ENCODE results near the gene CTNND1.

CTNND1 gene

DNA sequence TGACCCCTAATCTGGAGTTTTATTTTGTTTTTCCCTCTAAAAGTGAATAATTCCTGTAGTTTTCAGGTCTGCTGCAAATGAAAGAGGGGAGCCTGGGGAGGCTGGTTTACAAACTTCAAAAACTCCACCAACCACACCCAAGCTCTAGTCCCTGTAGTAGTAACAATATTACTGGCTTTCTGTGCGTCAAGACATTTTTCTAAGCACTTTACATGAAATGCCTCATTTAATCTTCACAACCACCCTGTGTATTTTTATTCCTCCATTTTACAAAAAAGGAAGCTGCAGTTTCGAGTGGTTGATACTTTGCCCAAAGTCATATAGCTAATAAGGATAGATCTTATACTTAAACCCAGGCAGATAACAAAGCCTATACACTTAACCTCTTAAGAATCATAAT lies 23.5 kb downstream of the CTNND1 start:
- DNase-seq: no peak
- in situ Hi-C loops (cut with HindIII; ENCODE audit: low pct_ligation_motif_present, low pct_unique_long_range_greater_than_20kb, low sequenced_read_pairs): no loop called here

DNA sequence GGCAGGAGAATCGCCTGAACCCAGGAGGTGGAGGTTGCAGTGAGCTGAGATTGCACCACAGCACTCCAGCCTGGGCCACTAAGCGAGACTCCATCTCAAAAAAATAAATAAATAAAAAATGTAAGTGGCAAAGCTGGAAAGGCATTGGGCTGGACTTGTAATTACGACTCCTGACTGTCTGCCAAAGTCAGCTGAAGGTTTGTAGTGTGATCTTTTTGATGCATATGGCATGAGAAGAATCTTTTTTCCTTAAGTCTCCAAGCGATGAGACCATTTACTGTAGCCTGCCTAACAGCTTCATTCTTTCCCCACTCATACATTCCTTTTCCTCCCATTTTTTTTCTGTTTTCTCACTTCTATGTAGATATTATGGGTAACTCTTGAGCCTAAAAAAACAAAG lies 24.8 kb downstream of the CTNND1 start:
- DNase-seq: no peak
- in situ Hi-C loops (cut with HindIII; ENCODE audit: low pct_ligation_motif_present, low pct_unique_long_range_greater_than_20kb, low sequenced_read_pairs): no loop called here

DNA sequence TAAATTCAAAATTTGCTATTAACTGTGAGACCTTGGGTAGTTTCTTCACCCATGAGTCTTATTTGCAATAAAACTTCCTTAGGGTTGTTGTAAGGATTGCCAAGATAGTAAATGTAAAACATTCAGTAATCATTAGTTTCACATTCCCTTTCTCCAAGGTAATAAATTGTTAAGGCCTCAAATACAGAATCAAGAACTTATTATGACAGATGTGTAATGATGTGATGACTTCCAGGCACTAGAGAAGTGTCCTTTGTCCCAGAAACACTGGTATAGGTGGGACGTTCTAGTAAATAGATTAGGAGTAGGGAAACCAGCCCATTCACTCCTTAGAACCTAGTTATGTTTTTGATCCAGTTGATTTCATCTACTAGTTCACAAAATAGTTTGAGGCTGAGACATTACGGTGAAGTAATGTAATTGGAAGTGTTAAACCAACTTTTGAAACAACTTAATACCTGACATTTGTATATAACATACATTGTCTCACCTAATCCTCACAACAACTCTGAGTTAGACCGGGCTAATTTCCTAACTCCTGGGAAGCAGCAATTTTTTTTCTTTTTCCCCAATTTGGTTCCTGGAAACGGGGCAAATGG lies 25.5 kb downstream of the CTNND1 start:
- in situ Hi-C loops (cut with HindIII; ENCODE audit: low pct_ligation_motif_present, low pct_unique_long_range_greater_than_20kb, low sequenced_read_pairs): no loop called here
- DNase-seq: no peak

DNA sequence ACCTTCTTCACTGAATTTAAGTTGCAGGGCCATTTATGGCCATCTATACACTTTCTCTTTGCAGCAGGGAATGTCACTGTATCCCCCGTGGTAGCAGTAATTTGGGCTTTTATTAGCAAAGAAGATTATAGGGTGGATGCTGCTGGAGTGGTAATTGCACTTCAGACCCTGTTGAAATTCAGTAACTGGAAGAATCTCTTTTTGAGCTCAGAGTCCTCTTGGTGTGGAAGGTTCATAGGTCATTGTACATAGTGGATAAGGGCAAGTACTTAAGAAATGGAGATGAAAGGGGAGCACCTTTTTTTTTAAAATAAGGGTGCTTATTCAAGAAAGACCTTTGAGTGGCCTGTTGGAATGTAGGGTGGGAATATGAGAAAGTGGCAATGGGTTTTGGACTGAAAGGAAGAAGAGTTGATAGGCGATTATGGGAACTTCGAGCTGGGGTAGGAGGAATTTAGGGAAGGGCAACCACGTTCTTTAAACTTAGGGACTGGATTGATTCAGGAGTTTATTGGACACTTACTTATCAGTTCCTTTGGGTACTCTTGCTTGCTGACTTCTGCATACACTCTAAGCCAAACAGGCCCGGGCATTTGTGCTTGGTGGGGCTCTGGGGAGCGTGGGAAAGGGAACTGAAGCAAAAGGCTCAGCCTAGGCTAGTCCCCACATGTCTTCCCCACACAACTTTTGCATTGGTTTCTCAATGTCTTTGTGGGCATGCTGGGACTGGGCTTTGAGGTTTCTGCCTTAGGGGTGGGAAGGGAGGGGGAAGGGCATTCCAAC lies 26.5 kb downstream of the CTNND1 start:
- no peak for DNase-seq
- in situ Hi-C loops (cut with HindIII; ENCODE audit: low pct_ligation_motif_present, low pct_unique_long_range_greater_than_20kb, low sequenced_read_pairs): no loop called here

DNA sequence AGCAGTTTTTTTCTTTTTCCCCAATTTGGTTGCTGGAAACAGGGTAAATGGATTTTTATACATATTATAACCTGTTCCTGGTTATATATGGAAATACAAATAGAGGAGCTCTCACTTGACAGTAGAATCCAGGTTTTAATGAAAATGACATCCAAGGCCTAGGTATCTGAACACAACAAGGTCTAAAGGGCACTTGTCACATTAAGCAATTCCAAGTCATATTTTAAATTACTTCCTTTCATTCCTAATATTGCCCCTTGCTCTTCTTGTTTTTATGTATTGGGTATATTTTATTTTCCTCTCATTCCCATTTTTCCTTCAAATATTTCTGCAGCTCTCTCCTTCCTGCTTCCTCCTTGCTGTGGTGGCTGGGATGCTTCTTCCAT lies 27.1 kb downstream of the CTNND1 start:
- in situ Hi-C loops (cut with HindIII; ENCODE audit: low pct_ligation_motif_present, low pct_unique_long_range_greater_than_20kb, low sequenced_read_pairs): no loop called here
- DNase-seq: no peak

DNA sequence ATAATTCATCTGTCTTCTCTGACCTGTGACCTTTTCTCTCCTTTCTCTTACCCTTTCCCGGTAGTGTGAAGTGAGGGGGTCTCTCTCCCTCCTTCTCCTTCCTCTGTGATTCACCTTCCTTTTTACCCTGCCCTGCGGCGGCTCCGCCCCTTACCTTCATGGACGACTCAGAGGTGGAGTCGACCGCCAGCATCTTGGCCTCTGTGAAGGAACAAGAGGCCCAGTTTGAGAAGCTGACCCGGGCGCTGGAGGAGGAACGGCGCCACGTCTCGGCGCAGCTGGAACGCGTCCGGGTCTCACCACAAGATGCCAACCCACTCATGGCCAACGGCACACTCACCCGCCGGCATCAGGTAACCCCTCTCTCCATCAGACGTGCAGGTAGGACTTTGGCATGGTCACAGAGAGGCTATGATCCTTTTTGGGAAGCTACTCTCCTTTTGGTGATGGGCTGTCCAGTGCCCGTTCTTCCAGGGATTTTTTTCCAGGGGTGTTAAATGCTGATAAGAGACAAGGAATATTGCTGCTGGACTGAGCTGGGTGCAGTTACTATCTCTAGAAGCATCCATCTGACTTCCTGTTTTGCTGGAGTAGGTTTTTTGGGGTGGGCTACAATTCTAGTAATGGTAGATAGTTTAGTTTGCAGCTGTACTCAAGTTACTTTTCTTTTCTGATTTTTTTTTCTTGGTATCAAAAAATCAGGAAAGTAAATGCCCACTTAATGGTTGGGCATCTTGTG lies 29.9 kb downstream of the CTNND1 start:
- in situ Hi-C loops (cut with HindIII; ENCODE audit: low pct_ligation_motif_present, low pct_unique_long_range_greater_than_20kb, low sequenced_read_pairs): no loop called here
- DNase-seq: no peak

DNA sequence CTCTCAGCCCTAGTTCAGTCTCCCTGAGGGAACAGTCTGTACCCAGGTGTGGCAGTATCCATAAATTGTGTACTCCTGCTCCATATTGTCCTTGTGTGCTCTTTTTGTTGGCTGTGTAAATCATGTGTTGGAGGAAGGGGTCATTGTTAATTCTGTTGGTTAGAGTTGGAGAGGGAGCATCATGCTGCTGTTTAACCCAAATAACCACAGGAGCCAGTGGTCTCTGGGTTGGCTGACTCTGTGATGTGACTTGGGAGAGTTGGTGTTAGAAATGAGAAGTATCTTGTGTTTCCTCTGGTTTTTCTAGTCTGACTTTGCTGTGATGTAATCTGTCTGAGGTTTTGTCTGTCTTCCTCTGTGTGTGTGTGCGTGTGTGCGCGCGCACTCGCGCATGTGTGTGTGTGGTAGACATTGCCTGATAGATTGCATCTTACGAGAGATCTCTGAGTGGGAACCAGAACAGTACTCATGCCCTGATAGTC lies 30.5 kb downstream of the CTNND1 start:
- no peak for DNase-seq
- in situ Hi-C loops (cut with HindIII; ENCODE audit: low pct_ligation_motif_present, low pct_unique_long_range_greater_than_20kb, low sequenced_read_pairs): no loop called here

DNA sequence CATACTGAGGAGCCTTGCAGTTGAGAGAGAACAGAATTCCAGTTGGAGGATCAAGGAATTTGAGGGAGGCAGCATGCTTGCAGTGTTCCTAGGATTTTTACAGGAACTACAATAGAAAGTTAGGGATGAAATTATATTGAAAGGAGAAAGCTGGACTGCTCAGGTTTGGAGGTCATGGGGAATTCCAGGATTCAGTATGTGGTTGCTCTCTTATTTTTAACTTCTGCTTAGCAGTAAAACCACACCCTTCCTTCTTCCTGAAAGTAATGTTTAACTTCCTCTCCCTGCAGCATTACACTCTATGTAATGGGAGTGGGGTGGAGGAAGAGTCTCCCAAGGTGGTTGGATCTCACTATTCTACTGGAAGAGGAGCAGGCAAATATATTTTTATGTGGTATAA lies 31.3 kb downstream of the CTNND1 start:
- DNase-seq: peak; percentile 48
- in situ Hi-C loops (cut with HindIII; ENCODE audit: low pct_ligation_motif_present, low pct_unique_long_range_greater_than_20kb, low sequenced_read_pairs): no loop called here

DNA sequence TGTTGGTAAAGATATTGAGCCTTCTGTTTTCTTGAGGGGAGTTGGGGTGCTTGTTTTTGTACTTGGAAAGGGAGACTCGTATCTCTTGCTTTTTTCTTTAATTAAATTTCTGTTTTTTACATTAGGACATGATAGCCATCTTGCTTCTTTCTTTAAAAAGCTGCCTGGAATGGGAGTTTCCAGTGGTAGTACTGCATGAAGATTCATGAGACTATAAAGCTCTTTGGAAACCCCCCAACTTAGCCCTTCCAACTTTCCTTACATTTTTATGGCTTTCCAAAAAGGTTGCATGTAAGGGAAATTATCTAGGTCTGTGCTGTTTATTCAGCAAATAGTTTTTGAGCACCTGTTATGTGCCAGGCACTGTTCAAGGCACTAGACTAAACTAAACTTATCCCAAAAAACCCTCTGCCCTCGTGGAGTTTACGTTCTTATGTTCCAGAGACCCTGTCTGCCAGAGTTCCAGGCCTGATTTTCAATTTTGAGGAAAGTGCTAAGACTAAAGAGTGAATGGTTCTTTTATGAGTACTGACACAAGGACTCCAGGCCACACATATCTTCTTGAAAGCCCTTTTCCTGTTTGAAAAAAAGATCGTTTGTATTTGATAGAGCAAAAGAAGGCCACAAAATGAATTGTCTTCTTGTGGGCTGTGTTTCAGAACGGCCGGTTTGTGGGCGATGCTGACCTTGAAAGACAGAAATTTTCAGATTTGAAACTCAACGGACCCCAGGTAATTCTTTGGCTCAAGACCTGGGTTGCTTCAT lies 31.9 kb downstream of the CTNND1 start:
- no peak for DNase-seq
- in situ Hi-C loops (cut with HindIII; ENCODE audit: low pct_ligation_motif_present, low pct_unique_long_range_greater_than_20kb, low sequenced_read_pairs): no loop called here

DNA sequence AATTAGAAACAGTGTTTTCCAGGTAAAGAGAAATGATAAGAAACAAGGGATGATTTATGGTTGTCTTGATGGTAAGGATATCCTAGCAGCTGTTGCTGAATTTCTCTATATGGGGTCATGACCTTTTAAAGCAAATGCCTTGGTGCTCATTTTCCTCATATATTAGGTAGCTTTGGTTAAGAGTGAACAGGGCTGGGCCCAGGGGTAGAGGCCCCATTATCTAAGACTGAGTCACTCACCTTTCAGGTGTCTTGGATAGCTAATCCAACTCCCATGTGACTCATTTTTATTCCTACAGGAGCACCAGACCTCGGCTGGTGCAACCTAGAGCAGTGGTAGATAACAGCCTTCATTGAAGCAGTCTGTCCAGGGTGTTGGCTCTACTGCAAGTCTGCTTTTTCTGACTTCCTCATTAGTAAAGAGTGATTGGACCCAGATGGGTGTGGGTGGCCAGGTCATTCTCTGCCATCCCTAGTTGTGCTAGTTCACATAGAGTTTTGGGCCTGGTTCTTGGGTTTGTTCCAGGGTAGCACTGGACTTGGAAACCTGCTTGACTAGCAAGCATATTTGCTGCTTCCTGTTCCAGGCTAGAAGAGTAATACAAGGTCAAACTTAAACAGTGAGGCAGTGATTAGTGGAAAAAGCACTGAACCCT lies 37.4 kb downstream of the CTNND1 start:
- DNase-seq: no peak
- in situ Hi-C loops (cut with HindIII; ENCODE audit: low pct_ligation_motif_present, low pct_unique_long_range_greater_than_20kb, low sequenced_read_pairs): no loop called here

DNA sequence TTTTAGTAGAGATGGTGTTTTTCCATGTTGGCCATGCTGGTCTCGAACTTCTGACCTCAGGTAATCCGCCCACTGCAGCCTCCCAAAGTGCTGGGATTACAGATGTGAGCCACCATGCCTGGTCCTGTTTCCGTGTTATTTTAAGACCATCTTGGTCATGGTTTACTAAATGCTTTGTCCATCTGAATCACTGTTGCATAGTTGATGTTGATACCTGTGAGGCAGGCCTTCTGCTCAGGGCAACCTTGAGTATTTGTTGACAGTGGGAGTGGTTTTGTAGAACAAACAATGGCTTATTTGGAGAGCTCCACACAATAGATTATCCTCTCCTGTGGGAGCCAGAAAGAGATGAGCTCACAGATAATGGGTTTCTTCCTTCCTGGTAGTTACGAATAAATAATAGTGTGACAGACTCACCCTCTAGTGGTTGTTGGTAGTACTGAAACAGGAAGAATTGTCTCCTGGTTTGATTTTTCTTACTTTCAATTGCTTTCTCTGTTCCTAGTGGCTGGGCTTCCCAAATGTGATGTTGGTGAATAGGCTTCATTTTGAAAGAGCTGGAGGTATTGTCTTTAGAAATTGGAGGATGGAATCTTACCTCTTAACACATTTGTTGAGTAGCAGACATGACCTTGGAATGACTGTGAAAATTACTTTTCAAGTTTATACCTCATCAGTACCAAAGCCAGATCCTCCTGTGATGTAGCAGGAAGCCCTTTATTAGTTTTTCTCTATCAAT lies 39.0 kb downstream of the CTNND1 start:
- peak; percentile 63 for DNase-seq
- in situ Hi-C loops (cut with HindIII; ENCODE audit: low pct_ligation_motif_present, low pct_unique_long_range_greater_than_20kb, low sequenced_read_pairs): loop anchor here (25.0 kb wide), 1 partner anchor 712 kb away; the partner anchor contains the start of gene OR5B21

DNA sequence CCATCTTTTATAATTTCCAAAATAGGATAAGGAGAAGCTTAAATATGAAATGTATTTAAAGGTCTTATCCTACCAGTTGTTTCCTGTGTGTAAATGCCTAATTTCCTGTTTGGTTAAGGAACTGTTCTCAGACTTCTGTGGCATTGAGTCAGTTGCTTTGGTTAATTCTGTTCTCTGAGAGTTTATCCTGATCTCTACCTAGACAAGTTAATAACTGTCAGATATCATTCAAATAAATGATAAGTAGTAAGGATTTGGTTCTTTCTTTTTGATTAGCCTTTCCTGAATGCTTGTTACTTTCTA lies 39.5 kb downstream of the CTNND1 start:
- DNase-seq: no peak
- in situ Hi-C loops (cut with HindIII; ENCODE audit: low pct_ligation_motif_present, low pct_unique_long_range_greater_than_20kb, low sequenced_read_pairs): loop anchor here (25.0 kb wide), 1 partner anchor 711 kb away; the partner anchor contains the start of gene OR5B21

DNA sequence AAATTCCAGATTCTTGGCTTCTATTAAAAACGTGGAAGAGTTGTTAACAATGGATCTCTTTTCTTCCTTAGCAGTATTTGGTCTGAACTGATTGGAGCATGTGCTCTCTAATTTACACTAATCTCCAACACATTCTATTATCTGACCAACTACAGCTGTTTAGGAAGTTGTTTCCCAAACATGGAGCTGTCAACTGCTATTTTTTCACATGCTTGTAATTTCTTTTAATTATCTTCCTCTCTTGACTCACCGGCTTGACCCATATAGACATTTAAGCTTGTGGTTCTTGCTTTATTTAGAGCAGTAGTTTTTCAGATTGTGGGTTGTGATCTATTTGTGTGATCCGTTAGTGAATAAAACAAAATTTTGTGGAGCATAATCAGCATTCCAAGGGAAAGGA lies 40.8 kb downstream of the CTNND1 start:
- no peak for DNase-seq
- in situ Hi-C loops (cut with HindIII; ENCODE audit: low pct_ligation_motif_present, low pct_unique_long_range_greater_than_20kb, low sequenced_read_pairs): loop anchor here (25.0 kb wide), 1 partner anchor 710 kb away; the partner anchor contains the start of gene OR5B21

DNA sequence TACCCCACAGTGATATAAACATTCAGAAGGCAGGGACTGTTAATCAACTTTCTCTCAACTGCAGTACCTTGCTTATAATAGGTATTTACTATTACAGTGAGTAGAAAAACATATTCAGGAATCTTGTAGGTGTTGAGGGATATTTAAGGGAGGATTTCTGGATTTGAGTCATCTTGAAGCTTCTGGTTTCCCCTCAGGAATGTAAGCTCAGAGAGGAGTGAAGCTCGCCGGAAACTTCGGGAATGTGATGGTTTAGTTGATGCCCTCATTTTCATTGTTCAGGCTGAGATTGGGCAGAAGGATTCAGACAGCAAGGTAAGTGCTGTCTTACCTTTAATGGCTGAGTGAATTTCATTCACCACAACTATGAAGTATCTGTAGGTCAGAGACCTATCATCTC lies 42.9 kb downstream of the CTNND1 start:
- DNase-seq: no peak
- in situ Hi-C loops (cut with HindIII; ENCODE audit: low pct_ligation_motif_present, low pct_unique_long_range_greater_than_20kb, low sequenced_read_pairs): loop anchor here (25.0 kb wide), 1 partner anchor 708 kb away; the partner anchor contains the start of gene OR5B21

DNA sequence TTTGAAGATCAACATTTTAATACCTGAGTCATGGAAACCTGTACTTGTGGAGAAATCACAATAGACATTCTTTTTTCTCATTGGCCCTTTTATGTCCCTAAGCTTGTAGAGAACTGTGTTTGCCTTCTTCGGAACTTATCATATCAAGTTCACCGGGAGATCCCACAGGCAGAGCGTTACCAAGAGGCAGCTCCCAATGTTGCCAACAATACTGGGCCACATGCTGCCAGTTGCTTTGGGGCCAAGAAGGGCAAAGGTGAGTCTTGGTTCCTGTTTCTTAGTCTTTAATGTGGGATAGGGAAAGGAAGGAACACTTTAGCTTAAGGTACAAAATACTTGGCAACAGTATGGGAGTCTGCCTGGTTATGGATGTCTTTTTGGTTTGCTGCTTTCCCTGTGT lies 44.2 kb downstream of the CTNND1 start:
- DNase-seq: no peak
- in situ Hi-C loops (cut with HindIII; ENCODE audit: low pct_ligation_motif_present, low pct_unique_long_range_greater_than_20kb, low sequenced_read_pairs): loop anchor here (25.0 kb wide), 1 partner anchor 707 kb away; the partner anchor contains the start of gene OR5B21

DNA sequence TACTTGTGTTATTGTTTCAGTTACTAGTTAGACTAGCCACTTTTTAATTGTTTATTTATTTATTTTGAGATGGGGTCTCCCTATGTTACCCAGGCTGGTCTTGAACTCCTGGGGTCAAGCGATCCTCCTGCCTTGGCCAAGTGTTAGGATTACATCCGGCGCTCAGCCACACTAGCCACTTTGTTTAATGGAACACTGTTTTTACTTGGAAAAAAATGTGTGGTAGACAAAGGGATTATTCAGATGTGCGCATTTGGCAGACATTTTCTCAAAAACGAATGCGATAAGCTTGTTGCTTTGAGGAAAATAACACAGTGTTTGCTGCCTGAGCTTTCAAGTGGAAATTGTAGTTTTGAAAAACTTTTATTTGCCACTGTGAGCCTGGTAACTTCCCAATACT lies 51.0 kb downstream of the CTNND1 start:
- in situ Hi-C loops (cut with HindIII; ENCODE audit: low pct_ligation_motif_present, low pct_unique_long_range_greater_than_20kb, low sequenced_read_pairs): loop anchor here (25.0 kb wide), 1 partner anchor 700 kb away; the partner anchor contains the start of gene OR5B21

DNA sequence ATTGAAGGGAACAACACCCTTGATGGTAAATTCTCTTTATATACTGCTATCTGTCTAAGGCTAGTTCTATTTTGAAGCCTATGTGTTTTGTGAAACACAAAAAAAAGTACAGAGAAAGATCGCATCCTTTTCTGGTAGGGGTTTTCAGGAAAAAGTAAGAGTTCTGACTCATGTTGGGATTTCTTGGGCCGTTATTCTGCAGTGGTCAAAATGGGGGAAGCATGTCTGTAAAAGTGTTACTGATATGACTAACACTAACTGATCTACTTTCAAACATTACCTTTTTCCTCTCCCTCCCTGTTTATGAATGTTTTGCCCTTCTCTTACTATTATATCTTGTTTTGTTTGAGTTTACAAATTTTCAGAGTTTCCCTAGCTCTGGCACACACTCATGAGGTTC lies 53.9 kb downstream of the CTNND1 start:
- in situ Hi-C loops (cut with HindIII; ENCODE audit: low pct_ligation_motif_present, low pct_unique_long_range_greater_than_20kb, low sequenced_read_pairs): loop anchor here (25.0 kb wide), 1 partner anchor 697 kb away; the partner anchor contains the start of gene OR5B21
- no peak for DNase-seq

More for the DNA sequence above, 51.0 kb downstream of the CTNND1 start:
- no peak for DNase-seq
